NCI-H146 treated with DMSO at 0.1 percent for 48 hours (cell line): Measurements from ENCODE around the gene VAV2.
A peak's percentile ranks its signal among the peaks of the same experiment; 100 is the strongest.

ENCODE experiments used
- DNase-seq: peaks from one replicate; lab custom pipeline; 2025; ENCODE audit not compliant: unreplicated experiment; lab: John Stamatoyannopoulos, UW

Gene VAV2

GRCh38 chr9:133843250-133843649 lies 148.9 kb downstream of the VAV2 start:
- DNase-seq, result no peak

- peak; percentile 55 for DNase-seq
These were observed 149.3 kb downstream of the VAV2 start for GRCh38 chr9:133842721-133843227.

- DNase-seq, result no peak
These were observed 149.9 kb downstream of the VAV2 start for GRCh38 chr9:133842174-133842573.

- DNase-seq, result no peak
These were observed 150.8 kb downstream of the VAV2 start for GRCh38 chr9:133841167-133841812.

GRCh38 chr9:133839822-133840329 lies 152.2 kb downstream of the VAV2 start:
- no peak for DNase-seq

GRCh38 chr9:133838859-133839507 lies 153.1 kb downstream of the VAV2 start:
- no peak for DNase-seq

- DNase-seq, result no peak
These were observed 154.2 kb downstream of the VAV2 start for GRCh38 chr9:133837627-133838597.

- no peak for DNase-seq
These were observed 155.3 kb downstream of the VAV2 start for GRCh38 chr9:133836818-133837217.

GRCh38 chr9:133836001-133836758 lies 155.9 kb downstream of the VAV2 start:
- DNase-seq, result no peak

GRCh38 chr9:133835262-133835901 lies 156.7 kb downstream of the VAV2 start:
- DNase-seq, result no peak

GRCh38 chr9:133834080-133834976 lies 157.8 kb downstream of the VAV2 start:
- no peak for DNase-seq

- no peak for DNase-seq
These were observed 158.6 kb downstream of the VAV2 start for GRCh38 chr9:133833388-133834025.

GRCh38 chr9:133832877-133833276 lies 159.2 kb downstream of the VAV2 start:
- no peak for DNase-seq

- no peak for DNase-seq
These were observed 161.4 kb downstream of the VAV2 start for GRCh38 chr9:133830711-133831110.

- no peak for DNase-seq
These were observed 161.8 kb downstream of the VAV2 start for GRCh38 chr9:133830310-133830709.

- DNase-seq, result no peak
These were observed 163.7 kb downstream of the VAV2 start for GRCh38 chr9:133828338-133828997.

- no peak for DNase-seq
These were observed 165.6 kb downstream of the VAV2 start for GRCh38 chr9:133826289-133827085.
